ENCODE data around the gene RAD51B. TPM values are rescaled to one million over a fixed set of nuclear protein-coding genes. Genes with fewer than 3 reads are reported as not detected.
A peak's percentile ranks its signal among the peaks of the same experiment; 100 is the strongest.

Gene RAD51B
- total RNA-seq, 5 donors from 2014 or later (not counting 1 experiment from before 2014, with no cell fraction given): 25.4 to 47.9 (median 30.0) TPM

DNA sequence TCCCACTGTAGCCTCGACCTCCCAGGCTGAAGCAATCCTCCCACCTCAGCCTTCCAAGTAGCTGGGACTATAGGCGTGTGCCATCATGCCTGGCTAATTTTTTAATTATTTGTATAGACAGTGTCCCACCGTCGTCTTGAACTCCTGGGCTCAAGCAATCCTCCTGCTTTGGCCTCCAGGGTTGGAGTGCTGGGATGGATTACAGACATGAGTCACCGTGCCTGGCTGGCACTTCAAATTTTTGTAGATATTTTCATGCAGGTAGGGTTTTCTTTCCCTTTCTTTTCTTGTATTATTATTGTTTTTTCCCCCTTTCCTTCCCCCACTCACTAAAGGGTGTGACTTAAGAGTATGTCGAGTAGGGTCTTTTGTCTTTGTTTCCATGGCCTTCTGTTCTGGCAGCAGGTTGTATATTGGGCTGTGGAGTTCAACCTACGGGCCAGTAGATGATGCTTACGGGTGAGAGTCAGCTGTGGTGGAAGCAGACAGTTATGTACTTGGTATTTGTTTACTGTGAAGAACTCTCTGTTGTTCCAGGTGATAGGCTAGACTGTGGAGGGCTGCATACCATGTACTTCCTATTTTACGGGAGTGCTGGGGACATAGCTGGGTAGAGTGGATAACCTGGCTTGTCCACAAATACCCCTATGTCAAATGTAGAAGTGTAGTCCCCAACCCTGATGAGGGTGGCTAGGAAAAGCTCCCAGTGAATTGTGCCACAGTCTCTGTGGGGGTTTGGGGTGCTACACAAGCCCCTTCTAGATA lies 30.7 kb downstream of the RAD51B start:
- peaks cover 43% of the 10 kb centered on the region for H3K36me3 Mint-ChIP-seq
- ChIA-PET POLR2A (no interaction called here), CTCF (no interaction called here)
- no peaks in the 10 kb centered on the region for H3K27me3 Mint-ChIP-seq
- H3K27ac ChIP-seq (ENCODE audit: low read length): no peak overlapping the region
- H3K9me3 Mint-ChIP-seq: peaks cover 0 to 17% (median 15%) of the 10 kb centered on the region in 3 donors
- H3K27me3 ChIP-seq (replicated peaks in 1 of 2; ENCODE audit: control insufficient read depth in 2 of 2, extremely low read depth in 1 of 2, insufficient read depth in 2 of 2, low read length in 1 of 2): no peaks in the 10 kb centered on the region
- H3K36me3 ChIP-seq (ENCODE audit: control insufficient read depth in 2 of 2, extremely low read depth in 1 of 2, insufficient read depth in 1 of 2, low read length in 1 of 2): no peaks in the 10 kb centered on the region
- H3K4me1 Mint-ChIP-seq: peaks cover 0 to 15% (median 6%) of the 10 kb centered on the region in 3 donors
- H3K9me3 ChIP-seq: no peaks in the 10 kb centered on the region
- DNase-seq: no peak
- 96% methylated on average over 4 of the region's 9 CpGs for WGBS (ENCODE audit: insufficient coverage)
- ATAC-seq (replicated peaks in 1 of 4): no peak
- H3K4me1 ChIP-seq (ENCODE audit: control insufficient read depth in 1 of 2, extremely low read depth in 1 of 2, insufficient read depth in 2 of 2, low read length in 2 of 2): no peaks in the 10 kb centered on the region
- no peak overlapping the region for H3K4me3 Mint-ChIP-seq
- no peak overlapping the region for H3K27ac Mint-ChIP-seq
- H3K4me3 ChIP-seq (ENCODE audit: control insufficient read depth in 1 of 2, extremely low read depth in 1 of 2, low read length in 1 of 2): no peak overlapping the region

DNA sequence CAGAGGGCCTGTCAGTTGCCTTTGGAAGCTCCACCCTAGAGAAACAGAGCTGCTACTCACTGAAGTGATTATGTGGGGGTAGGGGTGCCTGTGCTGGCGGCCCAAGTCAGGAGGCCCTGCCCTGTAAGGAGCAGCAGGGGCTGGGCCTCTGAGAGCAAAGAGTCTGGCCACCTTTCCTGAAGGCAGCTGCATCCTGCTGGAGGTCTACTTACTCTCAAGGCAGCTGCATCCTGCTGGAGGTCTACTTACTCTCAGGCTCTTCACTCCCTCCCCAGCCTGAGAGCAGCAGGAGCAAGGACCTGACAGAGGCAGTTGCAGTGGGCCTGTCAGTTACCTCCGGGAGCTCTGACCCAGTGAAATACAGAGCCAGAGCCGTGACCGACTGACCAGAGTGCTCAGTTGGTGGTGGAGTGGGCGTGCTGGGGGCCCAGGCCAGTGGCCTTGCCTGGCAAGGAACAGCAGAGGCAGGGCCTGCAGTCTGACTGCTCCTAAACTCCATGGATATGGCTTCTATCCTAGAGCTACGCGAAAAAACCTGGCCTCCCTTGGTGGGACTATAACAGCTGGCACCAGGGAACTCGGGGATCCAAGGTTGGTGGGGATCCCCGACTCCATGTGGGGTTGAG lies 32.3 kb downstream of the RAD51B start:
- H3K27me3 ChIP-seq (replicated peaks in 1 of 2; ENCODE audit: control insufficient read depth in 2 of 2, extremely low read depth in 1 of 2, insufficient read depth in 2 of 2, low read length in 1 of 2): no peaks in the 10 kb centered on the region
- 83% methylated on average over 5 of the region's 9 CpGs for WGBS (ENCODE audit: insufficient coverage)
- Mint-ChIP-seq H3K27ac (no peak overlapping the region), H3K36me3 (peaks cover 41% of the 10 kb centered on the region), H3K4me3 (no peak overlapping the region), H3K9me3 (peaks cover 0 to 13% (median 13%) of the 10 kb centered on the region in 3 donors), H3K4me1 (peaks cover 5 to 14% (median 12%) of the 10 kb centered on the region in 3 donors), H3K27me3 (no peaks in the 10 kb centered on the region)
- ATAC-seq (replicated peaks in 1 of 4) (no peak), DNase-seq (no peak)
- H3K36me3 ChIP-seq (ENCODE audit: control insufficient read depth in 2 of 2, extremely low read depth in 1 of 2, insufficient read depth in 1 of 2, low read length in 1 of 2): no peaks in the 10 kb centered on the region
- no peak overlapping the region for H3K27ac ChIP-seq (ENCODE audit: low read length)
- POLR2A ChIA-PET: interaction anchor here in 1 of 2 donors (0.6 kb wide), 1 partner anchor 1243 kb away, joined by 3 read pairs; no protein-coding TSS in a partner anchor
- no peaks in the 10 kb centered on the region for H3K4me1 ChIP-seq (ENCODE audit: control insufficient read depth in 1 of 2, extremely low read depth in 1 of 2, insufficient read depth in 2 of 2, low read length in 2 of 2)
- H3K9me3 ChIP-seq: no peaks in the 10 kb centered on the region
- H3K4me3 ChIP-seq (ENCODE audit: control insufficient read depth in 1 of 2, extremely low read depth in 1 of 2, low read length in 1 of 2): no peak overlapping the region
- CTCF ChIA-PET: interaction anchor here in 1 of 2 donors (1.2 kb wide), 1 partner anchor 15 kb away, joined by 3 read pairs; no protein-coding TSS in a partner anchor

DNA sequence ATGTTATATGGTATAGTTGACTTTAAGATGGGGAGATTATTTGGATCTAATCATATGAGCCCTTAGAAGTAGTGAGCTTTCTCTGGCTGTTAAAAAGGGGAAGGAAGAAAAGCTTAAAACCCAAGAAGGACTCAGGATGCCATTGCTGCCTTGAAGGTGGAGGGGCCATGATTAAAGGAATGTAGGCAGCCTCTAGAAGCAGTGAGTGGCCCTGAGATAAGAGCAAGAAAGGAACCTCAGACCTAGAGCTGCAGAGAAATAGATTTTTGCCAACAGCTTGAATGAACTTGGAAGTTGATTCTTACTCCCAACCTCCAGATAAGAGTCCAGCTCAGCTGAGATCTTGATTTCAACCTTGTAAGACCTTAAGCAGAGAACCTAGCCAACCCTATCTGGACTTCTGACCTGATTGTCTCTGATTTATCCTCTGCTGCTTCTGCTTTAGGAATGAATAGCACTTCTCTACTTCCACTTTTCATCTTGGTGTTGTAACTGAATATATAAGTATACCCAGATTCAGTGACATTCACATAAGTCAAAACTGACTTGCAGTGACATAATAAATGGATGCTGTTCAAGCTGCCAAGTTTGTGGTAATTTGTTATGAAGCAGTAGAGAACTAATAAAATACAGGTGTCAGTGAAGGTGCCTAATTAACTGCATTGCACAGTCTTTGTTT lies 33.5 kb downstream of the RAD51B start:
- H3K27me3 ChIP-seq (replicated peaks in 1 of 2; ENCODE audit: control insufficient read depth in 2 of 2, extremely low read depth in 1 of 2, insufficient read depth in 2 of 2, low read length in 1 of 2): no peaks in the 10 kb centered on the region
- CTCF ChIA-PET: interaction anchor here (0.5 to 1.2 kb wide), 2 partner anchors 14 to 1009 kb away, joined by 3 to 7 read pairs; no protein-coding TSS in a partner anchor
- Mint-ChIP-seq H3K9me3 (peaks cover 0 to 5% (median 5%) of the 10 kb centered on the region in 3 donors), H3K36me3 (peaks cover 34% of the 10 kb centered on the region), H3K27me3 (no peaks in the 10 kb centered on the region), H3K4me3 (no peak overlapping the region), H3K4me1 (peaks cover 5 to 13% (median 9%) of the 10 kb centered on the region in 3 donors), H3K27ac (no peak overlapping the region)
- H3K4me1 ChIP-seq (ENCODE audit: control insufficient read depth in 1 of 2, extremely low read depth in 1 of 2, insufficient read depth in 2 of 2, low read length in 2 of 2): peaks cover 0 to 3% of the 10 kb centered on the region in 2 experiments
- no peak overlapping the region for H3K27ac ChIP-seq (ENCODE audit: low read length)
- DNase-seq (no peak), ATAC-seq (replicated peaks in 1 of 4) (no peak)
- no peaks in the 10 kb centered on the region for H3K9me3 ChIP-seq
- POLR2A ChIA-PET: no interaction called here
- no peak overlapping the region for H3K4me3 ChIP-seq (ENCODE audit: control insufficient read depth in 1 of 2, extremely low read depth in 1 of 2, low read length in 1 of 2)
- H3K36me3 ChIP-seq (ENCODE audit: control insufficient read depth in 2 of 2, extremely low read depth in 1 of 2, insufficient read depth in 1 of 2, low read length in 1 of 2): no peaks in the 10 kb centered on the region

DNA sequence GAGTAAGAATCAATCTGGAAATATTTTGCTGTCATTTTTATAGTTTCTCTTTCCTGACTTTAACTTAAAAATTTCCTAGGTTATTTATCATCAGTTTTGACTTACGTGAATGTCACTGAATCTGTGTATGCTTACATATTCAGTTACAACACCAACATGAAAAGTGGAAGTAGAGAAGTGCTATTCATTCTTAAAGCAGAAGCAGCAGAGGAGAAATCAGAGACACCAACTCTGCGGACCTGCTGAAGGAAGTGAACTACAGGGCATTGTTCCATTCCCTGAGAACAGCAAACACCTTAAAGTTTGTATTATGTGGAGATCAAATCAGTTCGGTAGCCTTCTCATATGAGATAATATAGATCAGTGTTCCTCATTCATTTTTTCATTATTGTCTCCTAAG lies 34.1 kb downstream of the RAD51B start:
- H3K4me1 Mint-ChIP-seq: peaks cover 5 to 13% (median 9%) of the 10 kb centered on the region in 3 donors
- ATAC-seq (replicated peaks in 1 of 4): no peak
- H3K36me3 Mint-ChIP-seq: peaks cover 30% of the 10 kb centered on the region
- ChIA-PET POLR2A (no interaction called here), CTCF (interaction anchor here in 1 of 2 donors (0.5 kb wide), 1 partner anchor 1008 kb away, joined by 7 read pairs; no protein-coding TSS in a partner anchor)
- no peak for DNase-seq
- Histone ChIP-seq H3K4me1 (ENCODE audit: control insufficient read depth in 1 of 2, extremely low read depth in 1 of 2, insufficient read depth in 2 of 2, low read length in 2 of 2) (peaks cover 0 to 3% of the 10 kb centered on the region in 2 experiments), H3K4me3 (ENCODE audit: control insufficient read depth in 1 of 2, extremely low read depth in 1 of 2, low read length in 1 of 2) (no peak overlapping the region), H3K36me3 (ENCODE audit: control insufficient read depth in 2 of 2, extremely low read depth in 1 of 2, insufficient read depth in 1 of 2, low read length in 1 of 2) (no peaks in the 10 kb centered on the region), H3K27ac (ENCODE audit: low read length) (no peak overlapping the region), H3K9me3 (no peaks in the 10 kb centered on the region), H3K27me3 (replicated peaks in 1 of 2; ENCODE audit: control insufficient read depth in 2 of 2, extremely low read depth in 1 of 2, insufficient read depth in 2 of 2, low read length in 1 of 2) (no peaks in the 10 kb centered on the region)
- no peaks in the 10 kb centered on the region for H3K9me3 Mint-ChIP-seq
- WGBS (ENCODE audit: insufficient coverage): no CpG with 5 or more reads among the region's 3 CpGs
- no peak overlapping the region for H3K4me3 Mint-ChIP-seq
- H3K27me3 Mint-ChIP-seq: no peaks in the 10 kb centered on the region
- H3K27ac Mint-ChIP-seq: no peak overlapping the region

DNA sequence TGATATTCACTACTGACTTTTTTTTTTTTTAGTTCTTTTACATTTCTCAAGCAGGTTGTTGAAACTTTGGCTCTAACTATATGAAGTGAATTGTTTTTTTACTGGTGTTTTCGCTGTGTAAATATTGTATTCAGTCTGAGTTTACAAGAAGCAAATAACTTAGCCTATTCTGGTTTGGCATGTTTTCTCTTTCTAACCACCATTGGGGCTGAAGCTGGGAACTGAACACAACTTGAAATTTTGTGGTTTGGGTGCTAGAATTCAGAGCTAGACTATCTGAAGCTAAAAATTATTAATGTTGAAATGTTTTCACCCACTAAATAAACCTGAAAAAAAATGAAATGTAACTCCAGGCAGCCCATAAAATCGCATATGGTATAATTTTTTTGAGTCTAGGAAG lies 37.2 kb downstream of the RAD51B start:
- H3K27ac Mint-ChIP-seq: no peak overlapping the region
- no peak for ATAC-seq (replicated peaks in 1 of 4)
- no peak overlapping the region for H3K27ac ChIP-seq (ENCODE audit: low read length)
- POLR2A ChIA-PET: interaction anchor here in 1 of 2 donors (0.5 kb wide), 1 partner anchor 38 kb away, joined by 3 read pairs; no protein-coding TSS in a partner anchor
- H3K9me3 Mint-ChIP-seq: no peaks in the 10 kb centered on the region
- no peaks in the 10 kb centered on the region for H3K36me3 ChIP-seq (ENCODE audit: control insufficient read depth in 2 of 2, extremely low read depth in 1 of 2, insufficient read depth in 1 of 2, low read length in 1 of 2)
- H3K36me3 Mint-ChIP-seq: peaks cover 17% of the 10 kb centered on the region
- H3K4me3 Mint-ChIP-seq: no peak overlapping the region
- H3K4me1 ChIP-seq (ENCODE audit: control insufficient read depth in 1 of 2, extremely low read depth in 1 of 2, insufficient read depth in 2 of 2, low read length in 2 of 2): peaks cover 0 to 3% of the 10 kb centered on the region in 2 experiments
- peaks cover 0 to 17% (median 5%) of the 10 kb centered on the region in 3 donors for H3K4me1 Mint-ChIP-seq
- CTCF ChIA-PET: interaction anchor here in 1 of 2 donors (1.4 kb wide), 1 partner anchor 1250 kb away, joined by 3 read pairs; no protein-coding TSS in a partner anchor
- H3K9me3 ChIP-seq: no peaks in the 10 kb centered on the region
- peak in 1 of 35 experiments; percentile 17 for DNase-seq
- no CpG with 5 or more reads among the region's 2 CpGs for WGBS (ENCODE audit: insufficient coverage)
- H3K27me3 Mint-ChIP-seq: no peaks in the 10 kb centered on the region
- H3K4me3 ChIP-seq (ENCODE audit: control insufficient read depth in 1 of 2, extremely low read depth in 1 of 2, low read length in 1 of 2): no peak overlapping the region
- H3K27me3 ChIP-seq (replicated peaks in 1 of 2; ENCODE audit: control insufficient read depth in 2 of 2, extremely low read depth in 1 of 2, insufficient read depth in 2 of 2, low read length in 1 of 2): no peaks in the 10 kb centered on the region

DNA sequence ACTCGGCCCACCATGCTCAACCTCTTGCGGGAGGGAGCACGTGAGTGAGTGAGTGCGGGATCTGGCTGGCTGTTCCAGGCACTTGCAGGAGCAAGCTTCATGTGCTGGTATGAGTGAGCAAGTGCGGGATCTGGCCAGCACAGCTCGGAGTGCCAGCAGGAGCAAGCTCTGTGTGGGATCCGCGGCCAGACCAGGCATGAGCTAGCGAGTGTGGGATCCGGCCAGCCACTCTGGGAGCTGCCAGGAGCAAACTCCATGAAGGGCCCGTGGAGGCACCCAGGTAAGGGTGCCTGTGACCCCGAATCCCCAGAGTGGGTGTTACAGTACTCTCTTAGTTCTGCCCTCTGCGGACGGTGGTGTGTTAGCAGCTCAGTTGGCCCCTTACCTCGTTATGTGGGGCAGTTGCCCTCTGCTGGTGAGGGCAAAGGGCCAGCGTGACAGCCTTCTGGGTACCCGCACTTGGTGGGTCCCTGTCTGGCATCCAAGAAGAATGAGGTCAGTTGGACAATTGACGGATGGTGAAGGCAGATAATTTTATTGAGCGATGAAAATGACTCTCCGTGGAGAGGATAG lies 38.3 kb downstream of the RAD51B start:
- H3K27ac ChIP-seq (ENCODE audit: low read length): no peak overlapping the region
- H3K4me3 Mint-ChIP-seq: no peak overlapping the region
- no peak for ATAC-seq (replicated peaks in 1 of 4)
- no peaks in the 10 kb centered on the region for H3K36me3 ChIP-seq (ENCODE audit: control insufficient read depth in 2 of 2, extremely low read depth in 1 of 2, insufficient read depth in 1 of 2, low read length in 1 of 2)
- WGBS (ENCODE audit: insufficient coverage): 98% methylated on average over 19 of the region's 20 CpGs
- no peaks in the 10 kb centered on the region for H3K9me3 Mint-ChIP-seq
- ChIA-PET CTCF (no interaction called here), POLR2A (interaction anchor here in 1 of 2 donors (0.6 kb wide), 1 partner anchor 39 kb away, joined by 3 read pairs; no protein-coding TSS in a partner anchor)
- no peaks in the 10 kb centered on the region for H3K27me3 ChIP-seq (replicated peaks in 1 of 2; ENCODE audit: control insufficient read depth in 2 of 2, extremely low read depth in 1 of 2, insufficient read depth in 2 of 2, low read length in 1 of 2)
- H3K4me3 ChIP-seq (ENCODE audit: control insufficient read depth in 1 of 2, extremely low read depth in 1 of 2, low read length in 1 of 2): no peak overlapping the region
- H3K27me3 Mint-ChIP-seq: no peaks in the 10 kb centered on the region
- H3K36me3 Mint-ChIP-seq: peaks cover 17% of the 10 kb centered on the region
- DNase-seq: no peak
- H3K4me1 ChIP-seq (ENCODE audit: control insufficient read depth in 1 of 2, extremely low read depth in 1 of 2, insufficient read depth in 2 of 2, low read length in 2 of 2): peaks cover 0 to 3% of the 10 kb centered on the region in 2 experiments
- H3K9me3 ChIP-seq: no peaks in the 10 kb centered on the region
- no peak overlapping the region for H3K27ac Mint-ChIP-seq
- H3K4me1 Mint-ChIP-seq: peaks cover 0 to 17% (median 5%) of the 10 kb centered on the region in 3 donors
